Neural crest cell (in vitro differentiated cells): Measurements from ENCODE around the gene C1QB. TPM values are rescaled to one million over a fixed set of nuclear protein-coding genes. Genes with fewer than 3 reads are reported as not detected.

Source experiments
- DNase-seq: peaks from one replicate; pipeline ENCODE4 v3.0.0; 2021; ENCODE audit warnings: low read depth, mixed read lengths, low spot score
- H3K27ac Mint-ChIP-seq: one replicate; pipeline ENCODE4 v1.8.0; 2021; ENCODE audit warnings: mild to moderate bottlenecking, mixed read lengths; ENCODE audit not compliant: unreplicated experiment
- H3K27me3 Mint-ChIP-seq: 2 replicates; pipeline ENCODE4 v1.8.0; 2021; ENCODE audit warnings: low read depth, mild to moderate bottlenecking, mixed read lengths
- H3K36me3 Mint-ChIP-seq: 2 replicates; pipeline ENCODE4 v1.8.0; 2021; ENCODE audit warnings: low read depth, mild to moderate bottlenecking, mixed read lengths
- H3K4me1 Mint-ChIP-seq: 2 replicates; pipeline ENCODE4 v1.8.0; 2021; ENCODE audit warnings: mixed read lengths
- H3K4me3 Mint-ChIP-seq: one replicate; pipeline ENCODE4 v1.8.0; 2021; ENCODE audit warnings: mild to moderate bottlenecking, mixed read lengths
- H3K9me3 Mint-ChIP-seq: 2 replicates; pipeline ENCODE4 v1.8.0; 2021; ENCODE audit warnings: mixed read lengths
- CTCF ChIP-seq: fragments of 200-600 bp; sonication (generic); conservative IDR thresholded peaks from 2 replicates; pipeline ENCODE4 v1.5.0; 2021; ENCODE audit warnings: antibody characterized with exemption, mild to moderate bottlenecking
- total RNA-seq: library from RNA; stranded (reverse); gene quantifications from 2 replicates; pipeline ENCODE4 v1.2.1, GENCODE V29; 2021

Gene C1QB
- total RNA-seq, 1 donor from 2014 or later = not detected

DNA sequence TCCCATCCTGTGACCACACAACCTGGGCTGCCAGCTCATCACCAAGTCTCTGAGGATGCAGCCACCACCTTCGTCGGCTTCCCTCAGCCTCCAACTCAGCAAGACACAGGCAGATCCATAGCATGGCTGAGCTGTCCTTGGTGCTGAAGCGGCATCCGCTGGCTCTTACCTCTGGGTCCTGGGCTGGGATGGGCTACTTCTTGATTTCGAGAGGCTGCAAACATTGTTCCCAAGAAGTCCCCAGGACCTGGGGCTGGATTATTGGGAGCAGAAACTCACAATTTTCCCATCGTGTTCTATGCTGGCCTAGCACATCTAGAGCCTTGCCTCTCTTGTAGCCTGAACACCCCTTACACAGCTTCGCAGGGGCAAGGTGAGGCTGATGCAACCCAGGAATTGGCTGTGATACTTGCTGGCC is 41.5 kb upstream of the C1QB start:
- no peak for TF ChIP-seq CTCF
- H3K4me3 Mint-ChIP-seq = no peak overlapping the region
- peak; percentile 86 for DNase-seq
- H3K27ac Mint-ChIP-seq = no peak overlapping the region
- H3K27me3 Mint-ChIP-seq = peaks cover 97% of the 10 kb centered on the region
- no peaks in the 10 kb centered on the region for H3K9me3 Mint-ChIP-seq
- no peaks in the 10 kb centered on the region for H3K36me3 Mint-ChIP-seq
- H3K4me1 Mint-ChIP-seq = no peaks in the 10 kb centered on the region

- no peaks in the 10 kb centered on the region for H3K4me1 Mint-ChIP-seq
- no peak overlapping the region for H3K4me3 Mint-ChIP-seq
- H3K27ac Mint-ChIP-seq = no peak overlapping the region
- peaks cover 97% of the 10 kb centered on the region for H3K27me3 Mint-ChIP-seq
- H3K9me3 Mint-ChIP-seq = no peaks in the 10 kb centered on the region
- DNase-seq = no peak
- no peaks in the 10 kb centered on the region for H3K36me3 Mint-ChIP-seq
- no peak for TF ChIP-seq CTCF
Observed at GRCh38 chr1:22612671-22613571, 40.1 kb upstream of the C1QB start.

GRCh38 chr1:22613572-22613918 is 39.5 kb upstream of the C1QB start:
- Mint-ChIP-seq H3K4me3 (no peak overlapping the region), H3K4me1 (no peaks in the 10 kb centered on the region), H3K36me3 (no peaks in the 10 kb centered on the region), H3K27ac (no peak overlapping the region), H3K27me3 (peaks cover 95% of the 10 kb centered on the region), H3K9me3 (no peaks in the 10 kb centered on the region)
- no peak for TF ChIP-seq CTCF
- DNase-seq = no peak

DNA sequence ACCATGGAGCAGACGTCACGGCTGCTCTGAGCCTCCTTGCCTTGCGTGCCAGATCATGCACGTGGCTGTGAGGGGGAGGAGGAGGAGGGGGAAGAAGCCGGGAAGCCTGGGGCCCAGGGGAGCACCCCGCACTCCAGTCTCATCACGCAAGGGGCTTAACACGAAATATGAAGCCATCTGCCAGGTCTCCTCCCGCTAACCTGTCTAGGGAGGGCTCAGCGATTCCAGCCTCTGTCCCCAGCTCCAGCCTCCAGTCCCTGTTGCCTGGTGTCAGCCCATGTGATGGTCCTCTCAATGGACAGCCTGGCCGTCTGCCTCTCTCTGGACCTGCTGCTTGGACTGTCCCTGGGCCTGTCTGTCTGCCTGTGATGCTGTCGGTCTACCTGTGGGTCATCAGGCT is 39.1 kb upstream of the C1QB start:
- Mint-ChIP-seq H3K4me1 (no peaks in the 10 kb centered on the region), H3K36me3 (no peaks in the 10 kb centered on the region), H3K27ac (no peak overlapping the region), H3K27me3 (peaks cover 95% of the 10 kb centered on the region), H3K4me3 (no peak overlapping the region), H3K9me3 (no peaks in the 10 kb centered on the region)
- no peak for TF ChIP-seq CTCF
- no peak for DNase-seq

DNA sequence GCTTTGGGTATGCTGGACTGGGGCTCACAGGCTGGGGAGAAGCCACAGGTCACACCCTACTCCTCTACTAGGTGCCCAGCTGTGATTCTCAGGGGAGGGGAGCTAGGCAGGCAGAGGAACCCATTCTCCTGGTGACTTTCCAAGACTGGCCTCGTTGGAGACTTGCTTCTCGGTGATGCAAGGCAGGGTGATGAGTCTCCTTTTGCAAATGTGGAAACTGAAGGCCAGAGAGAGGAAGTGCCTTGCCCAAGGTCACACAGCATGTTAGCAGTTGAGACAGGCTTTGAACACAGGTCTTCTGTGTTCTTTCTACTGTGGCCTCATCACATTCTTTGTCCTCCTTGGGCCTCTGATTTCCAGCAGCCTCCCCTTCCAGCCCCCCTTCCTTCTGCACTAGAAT is 37.1 kb upstream of the C1QB start:
- H3K27me3 Mint-ChIP-seq = peaks cover 89% of the 10 kb centered on the region
- no peak for TF ChIP-seq CTCF
- no peak overlapping the region for H3K27ac Mint-ChIP-seq
- H3K4me3 Mint-ChIP-seq = no peak overlapping the region
- H3K36me3 Mint-ChIP-seq = no peaks in the 10 kb centered on the region
- no peaks in the 10 kb centered on the region for H3K4me1 Mint-ChIP-seq
- no peak for DNase-seq
- H3K9me3 Mint-ChIP-seq = no peaks in the 10 kb centered on the region
